ENCODE measurements around the gene CEP170B.

- TF ChIP-seq EZH2phosphoT487 (IDR thresholded peaks at IDR 0.05; ENCODE audit: insufficient read depth, low read depth) (no peak), EZH2 (IDR thresholded peaks at IDR 0.05; ENCODE audit: insufficient read depth, poor library complexity, severe bottlenecking) (no peak)
These were observed 74.8 kb downstream of the CEP170B start for GRCh38 chr14:104939666-104940410.

All from GM23248 (cell line).